HG03103 (cell line): Measurements from ENCODE around the gene PFN4.
"Not testable (repeated sequence)": the region's sequence is repeated elsewhere in the genome, so short reads cannot be mapped to it uniquely, and the experiment has no call there.

ENCODE experiments used
- ATAC-seq: cut with Tn5 transposase; IDR thresholded peaks from one replicate; pipeline ENCODE4 v1.9.1; 2021; ENCODE audit warnings: low read depth; ENCODE audit not compliant: unreplicated experiment

Gene PFN4

DNA sequence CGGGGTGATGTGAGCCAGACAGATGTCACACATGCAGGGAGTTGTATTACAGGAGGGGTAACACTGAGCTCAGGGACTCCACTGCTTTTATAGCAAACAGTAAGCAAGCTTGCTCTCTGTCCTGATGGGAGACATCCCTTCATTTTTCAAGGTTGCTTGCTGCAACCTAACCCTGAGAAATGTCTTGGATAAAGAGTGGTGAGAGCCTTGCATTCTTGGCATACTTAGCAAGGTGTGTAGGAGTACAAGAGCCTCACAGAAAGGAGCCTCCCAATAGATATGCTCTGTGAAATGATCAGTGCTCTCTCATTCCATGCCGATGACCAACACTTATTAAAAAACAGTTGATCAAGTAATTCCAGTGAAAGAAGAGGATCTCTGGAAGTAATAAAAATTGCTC lies 8.1 kb downstream of the PFN4 start:
- no peak for ATAC-seq

DNA sequence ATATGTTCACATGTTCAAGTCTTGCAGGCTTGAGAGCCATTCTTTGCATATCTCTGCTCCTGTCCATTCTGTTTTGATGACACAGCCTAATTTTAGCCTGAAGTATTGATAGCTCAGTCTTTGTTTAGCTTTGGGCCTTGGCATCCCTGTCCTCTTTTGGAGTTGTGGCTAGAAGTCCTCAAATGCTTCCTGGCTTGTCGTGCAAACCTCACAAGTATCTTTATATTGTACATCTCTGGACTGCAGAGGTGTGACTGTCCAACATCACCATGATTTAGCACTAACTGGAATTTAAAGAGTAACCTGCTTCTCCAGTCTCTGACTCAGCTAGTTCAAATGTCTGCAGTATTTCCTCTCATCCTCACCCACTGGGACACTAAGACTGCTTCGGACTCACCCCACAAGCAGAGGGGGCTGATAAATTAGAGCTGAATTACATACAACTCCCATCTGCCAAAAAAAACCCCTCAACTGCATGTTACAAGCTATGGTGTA lies 11.7 kb downstream of the PFN4 start:
- ATAC-seq = no peak

DNA sequence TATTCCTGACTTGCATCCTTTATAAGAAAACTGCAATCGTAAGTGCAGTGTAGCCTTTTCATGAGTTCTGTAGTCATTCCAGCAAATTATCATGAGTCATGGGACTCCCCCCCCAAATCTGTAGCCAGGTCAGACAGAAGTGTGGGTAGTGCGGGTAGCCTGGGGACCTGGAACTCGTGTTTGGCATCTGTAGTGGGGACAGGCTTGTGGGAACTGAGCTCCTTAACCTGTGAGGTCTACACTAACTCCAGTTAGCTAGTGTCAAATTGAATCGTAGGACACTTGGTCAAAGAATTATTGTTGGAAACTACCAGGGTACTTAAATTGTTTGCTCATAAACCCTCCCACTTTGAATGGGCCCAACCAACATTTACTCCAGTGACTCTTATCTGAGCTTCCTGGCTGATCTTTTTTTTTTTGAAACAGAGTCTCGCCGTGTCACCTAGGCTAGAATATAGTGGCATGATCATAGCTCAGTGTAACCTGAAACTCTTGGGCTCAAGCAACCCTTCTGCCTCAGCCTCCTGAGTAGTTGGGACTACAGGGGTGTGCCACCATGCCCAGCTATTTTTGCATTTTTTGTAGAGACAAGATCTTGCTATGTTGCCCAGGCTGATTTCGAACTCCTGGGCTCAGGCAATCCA lies 12.4 kb downstream of the PFN4 start:
- no peak for ATAC-seq

DNA sequence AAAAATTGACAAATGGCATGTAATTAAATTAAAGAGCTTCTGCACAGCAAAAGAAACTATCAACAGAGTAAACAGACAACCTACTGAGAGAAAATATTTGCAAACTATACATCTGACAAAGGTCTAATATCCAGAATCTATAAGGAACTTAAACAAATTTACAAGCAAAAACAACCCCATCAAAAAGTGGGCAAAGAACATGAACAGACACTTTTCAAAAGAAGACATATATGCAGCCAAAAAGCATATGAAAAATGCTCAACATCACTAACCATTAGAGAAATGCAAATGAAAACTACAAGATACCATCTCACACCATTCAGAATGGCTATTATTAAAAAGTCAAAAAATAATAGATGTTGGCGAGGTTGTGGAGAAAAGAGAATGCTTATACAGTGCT lies 13.7 kb downstream of the PFN4 start:
- ATAC-seq = not testable (repeated sequence)

DNA sequence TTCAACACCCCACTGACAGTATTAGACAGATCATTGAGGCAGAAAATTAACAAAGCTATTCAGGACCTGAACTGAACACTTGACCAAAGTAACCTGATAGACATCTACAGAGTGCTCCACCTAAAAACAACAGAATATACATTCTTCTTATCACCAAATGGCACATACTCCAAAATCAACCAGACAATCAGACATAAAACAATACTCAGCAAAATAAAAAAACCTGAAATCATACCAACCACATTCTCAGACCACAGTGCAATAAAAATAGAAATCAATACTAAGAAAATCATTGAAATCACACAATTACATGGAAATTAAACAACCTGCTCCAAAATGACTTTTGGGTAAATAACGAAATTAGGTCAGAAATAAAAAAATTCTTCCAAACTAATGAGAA lies 15.8 kb downstream of the PFN4 start:
- no peak for ATAC-seq

DNA sequence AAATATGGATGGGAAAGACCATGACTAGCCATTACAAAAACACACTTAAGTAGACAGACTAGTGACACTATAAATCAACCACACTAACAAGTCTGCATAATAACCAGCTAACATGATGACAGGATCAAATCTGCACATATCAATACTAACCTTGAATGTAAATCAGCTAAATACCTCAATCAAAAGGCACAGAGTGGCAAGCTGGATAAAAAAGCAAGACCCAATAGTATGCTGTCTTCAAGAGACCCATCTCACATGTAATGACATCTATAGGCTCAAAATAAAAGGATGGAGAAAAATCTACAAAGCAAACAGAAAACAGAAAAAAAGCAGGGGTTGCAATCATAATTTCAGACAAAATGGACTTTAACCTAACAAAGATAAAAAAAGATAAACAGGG lies 16.3 kb downstream of the PFN4 start:
- no peak for ATAC-seq

DNA sequence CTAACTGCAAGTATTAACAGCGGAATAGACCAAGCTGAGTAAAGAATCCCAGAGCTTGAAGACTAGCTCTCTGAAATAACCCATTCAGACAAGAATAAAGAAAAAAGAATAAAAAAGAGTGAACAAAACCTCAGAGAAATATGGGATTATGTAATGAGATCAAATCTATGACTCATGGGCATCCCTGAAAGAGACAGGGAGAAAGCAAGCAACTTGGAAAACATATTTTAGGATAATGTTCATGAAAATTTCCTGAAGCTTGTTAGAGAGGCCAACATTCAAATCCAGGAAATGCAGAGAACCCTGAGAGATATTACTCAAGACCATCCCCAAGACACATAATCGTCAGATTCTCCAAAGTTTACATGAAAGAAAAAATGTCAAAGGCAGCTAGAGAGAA lies 17.3 kb downstream of the PFN4 start:
- ATAC-seq = no peak

DNA sequence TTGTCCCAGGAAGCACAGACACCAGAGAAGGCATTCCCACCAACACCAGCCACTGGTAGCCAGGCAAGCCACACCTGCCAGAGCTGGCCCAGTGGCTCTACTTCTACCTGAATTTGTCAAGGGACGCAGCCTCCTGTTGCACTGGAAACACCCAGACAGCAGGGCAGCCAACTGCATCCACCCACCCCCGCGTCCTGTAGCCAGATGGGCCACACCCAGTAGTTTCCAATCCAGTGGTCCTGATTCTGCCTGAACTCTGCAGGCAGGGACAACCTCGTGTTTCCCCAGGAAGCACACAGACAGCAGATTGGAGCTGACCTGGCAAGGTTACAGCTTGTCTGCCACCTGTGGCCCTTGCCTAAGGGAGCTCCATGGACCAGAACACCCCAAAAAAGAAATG lies 18.2 kb downstream of the PFN4 start:
- ATAC-seq = no peak

DNA sequence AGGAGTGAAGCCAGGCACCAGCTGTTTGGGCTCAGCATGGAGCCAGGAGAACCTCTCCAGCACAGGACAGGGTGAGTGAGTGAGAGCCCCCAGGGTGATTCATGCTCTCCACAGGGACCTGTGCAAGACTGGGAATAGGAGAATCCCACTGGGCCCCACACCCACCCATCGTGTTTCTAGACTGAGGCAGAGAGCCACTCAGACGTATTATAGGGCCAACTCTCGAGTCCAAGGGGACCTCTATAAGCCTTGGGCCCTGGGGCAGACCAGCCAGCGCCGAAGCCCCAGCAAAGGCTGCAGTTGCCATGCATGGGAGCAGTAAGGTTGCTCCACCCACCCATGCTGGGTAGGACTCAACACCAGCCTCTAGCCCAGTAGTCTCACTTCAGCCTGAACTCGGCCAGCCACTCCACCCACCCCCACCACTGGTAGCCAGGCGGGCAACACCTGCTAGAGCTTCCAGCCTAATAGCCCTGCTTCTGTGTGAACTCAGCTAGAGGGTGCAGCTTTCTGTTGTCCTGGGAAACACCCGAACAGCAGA lies 19.0 kb downstream of the PFN4 start:
- no peak for ATAC-seq

DNA sequence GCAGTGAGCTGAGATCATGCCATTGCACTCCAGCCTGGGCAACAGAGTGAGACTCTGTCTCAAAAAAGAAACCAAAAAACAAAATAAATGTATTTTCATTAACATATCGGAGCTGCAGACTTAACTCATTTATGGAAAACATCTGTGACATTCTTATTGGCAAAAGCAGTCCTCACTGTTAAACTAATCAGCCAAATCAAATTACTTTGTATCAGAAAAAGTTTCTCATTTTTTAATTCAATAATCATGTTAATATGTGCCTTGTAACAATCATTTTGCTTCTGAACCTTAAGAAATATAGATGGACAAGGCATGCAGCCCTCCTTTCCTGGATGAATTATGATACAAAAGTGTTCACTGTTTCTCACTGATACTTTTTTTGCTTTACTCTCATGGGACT lies 20.5 kb downstream of the PFN4 start:
- no peak for ATAC-seq

DNA sequence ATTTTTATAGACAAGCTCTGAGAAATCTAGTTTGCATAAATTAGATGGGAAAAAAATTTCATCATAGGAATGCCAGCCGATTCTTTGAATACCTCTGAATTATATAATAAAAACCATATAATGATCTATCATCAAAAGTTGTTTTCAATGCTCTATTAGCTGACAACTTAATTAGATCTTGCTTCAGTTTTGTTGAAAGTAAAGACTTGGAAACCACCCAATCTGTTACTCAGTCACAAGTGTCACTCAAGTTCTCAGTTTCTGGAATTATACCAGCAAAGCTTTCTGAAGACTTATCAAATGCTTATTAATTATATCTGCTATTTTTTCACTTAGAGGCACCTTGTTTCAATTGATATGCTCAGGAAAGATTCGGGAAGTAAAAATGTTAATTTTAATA lies 21.1 kb downstream of the PFN4 start:
- ATAC-seq = no peak

DNA sequence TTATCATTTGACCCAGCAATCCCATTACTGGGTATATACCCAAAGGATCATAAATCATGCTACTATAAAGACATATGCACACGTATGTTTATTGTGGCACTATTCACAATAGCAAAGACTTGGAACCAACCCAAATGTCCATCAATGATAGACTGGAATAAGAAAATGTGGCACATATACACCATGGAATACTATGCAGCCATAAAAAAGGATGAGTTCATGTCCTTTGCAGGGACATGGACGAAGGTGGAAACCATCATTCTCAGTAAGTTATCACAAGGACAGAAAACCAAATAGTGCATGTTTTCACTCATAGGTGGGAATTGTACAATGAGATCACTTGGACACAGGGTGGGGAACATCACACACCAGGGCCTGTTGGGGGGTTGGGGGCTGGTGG lies 22.4 kb downstream of the PFN4 start:
- not testable (repeated sequence) for ATAC-seq

DNA sequence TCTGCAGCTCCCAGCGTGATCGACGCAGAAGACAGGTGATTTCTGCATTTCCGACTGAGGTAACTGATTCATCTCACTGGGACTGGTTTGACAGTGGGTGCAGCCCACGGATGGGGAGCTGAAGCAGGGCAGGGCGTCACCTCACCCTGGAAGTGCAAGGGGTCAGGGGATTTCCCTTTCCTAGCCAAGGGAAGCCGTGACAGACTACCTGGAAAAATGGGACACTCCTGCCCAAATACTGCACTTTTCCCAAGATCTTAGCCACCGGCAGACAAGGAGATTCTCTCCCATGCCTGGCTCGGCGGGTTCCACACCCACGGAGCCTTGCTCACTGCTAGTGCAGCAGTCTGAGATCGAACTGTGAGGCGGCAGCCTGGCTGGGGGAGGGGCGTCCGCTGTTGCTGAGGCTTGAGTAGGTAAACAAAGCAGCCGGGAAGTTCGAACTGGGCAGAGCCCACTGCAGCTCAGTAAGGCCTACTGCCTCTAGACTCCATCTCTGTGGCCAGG lies 27.9 kb downstream of the PFN4 start:
- not testable (repeated sequence) for ATAC-seq

DNA sequence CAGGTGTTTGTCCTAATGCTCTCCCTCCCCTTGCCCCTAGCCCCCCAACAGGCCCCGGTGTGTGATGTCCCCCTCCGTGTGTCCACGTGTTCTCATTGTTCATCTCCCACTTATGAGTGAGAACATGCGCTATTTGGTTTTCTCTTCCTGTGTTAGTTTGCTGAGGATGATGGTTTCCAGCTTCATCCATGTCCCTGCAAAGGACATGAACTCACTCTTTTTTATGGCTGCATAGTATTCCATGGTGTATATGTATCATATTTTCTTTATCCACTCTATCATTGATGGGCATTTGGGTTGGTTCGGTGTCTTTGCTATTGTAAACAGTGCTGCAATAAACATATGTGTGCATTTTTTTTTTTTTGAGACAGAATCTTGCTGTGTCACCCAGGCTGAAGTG lies 29.9 kb downstream of the PFN4 start:
- ATAC-seq = not testable (repeated sequence)

DNA sequence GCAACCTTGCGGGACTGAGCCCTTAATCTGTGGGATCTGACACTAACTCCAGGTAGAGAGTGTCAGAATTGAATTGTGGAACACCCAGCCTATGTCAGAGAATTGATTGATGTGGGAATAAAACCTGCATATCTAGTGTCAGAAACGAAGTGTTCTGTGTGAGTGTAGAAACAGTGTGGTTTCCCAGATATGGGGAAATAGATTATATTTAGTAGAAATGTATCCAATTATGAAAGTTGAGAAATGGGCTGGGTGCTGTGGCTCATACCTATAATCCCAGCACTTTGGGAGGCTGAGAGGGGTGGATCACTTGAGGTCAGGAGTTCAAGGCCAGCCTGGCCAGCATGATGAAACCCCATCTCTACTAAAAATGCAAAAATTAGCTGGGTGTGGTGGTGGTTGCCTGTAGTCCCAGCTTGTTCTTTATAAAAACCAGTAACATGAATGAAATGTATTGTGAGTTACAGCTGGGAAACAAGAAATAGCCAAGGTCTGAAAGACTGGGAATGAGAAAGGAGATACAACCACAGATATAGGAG lies 34.2 kb downstream of the PFN4 start:
- no peak for ATAC-seq

DNA sequence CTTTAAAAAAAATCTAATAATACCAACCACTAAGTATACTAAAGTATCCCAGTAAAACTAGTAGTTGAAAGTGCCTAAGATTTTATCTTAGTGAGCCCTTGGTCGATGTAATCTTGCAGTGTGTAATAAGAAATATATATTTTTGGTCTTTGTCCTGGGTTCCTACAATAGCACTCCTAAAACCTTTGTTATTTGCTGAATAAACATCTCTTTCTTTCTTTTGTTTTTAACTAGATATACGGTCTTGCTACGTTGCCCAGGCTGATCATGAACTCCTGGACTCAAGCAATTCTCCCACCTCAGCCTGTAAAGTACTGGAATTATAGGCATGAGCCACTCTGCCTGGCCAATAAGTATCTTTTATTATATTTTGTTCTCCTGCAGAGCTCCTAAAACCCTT lies 36.1 kb downstream of the PFN4 start:
- ATAC-seq = no peak

DNA sequence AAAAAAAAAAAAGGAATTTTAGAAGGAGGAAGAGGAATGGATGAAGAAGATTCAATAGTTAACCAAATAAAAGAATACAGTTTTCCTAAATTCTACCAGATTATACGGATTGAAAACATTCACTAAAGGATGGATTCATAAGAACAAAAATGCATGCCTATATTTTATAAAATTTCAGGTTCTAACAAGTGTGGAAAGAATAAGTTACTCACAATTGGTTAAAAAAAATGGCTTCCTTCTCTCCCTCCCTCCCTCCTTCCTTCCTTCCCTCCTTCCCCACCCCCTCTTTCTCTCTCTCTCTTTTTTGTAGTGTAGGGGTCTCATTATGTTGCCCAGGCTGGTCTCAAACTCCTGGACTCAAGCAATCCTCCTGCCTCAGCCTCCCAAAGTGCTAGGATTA lies 36.9 kb downstream of the PFN4 start:
- ATAC-seq = no peak

DNA sequence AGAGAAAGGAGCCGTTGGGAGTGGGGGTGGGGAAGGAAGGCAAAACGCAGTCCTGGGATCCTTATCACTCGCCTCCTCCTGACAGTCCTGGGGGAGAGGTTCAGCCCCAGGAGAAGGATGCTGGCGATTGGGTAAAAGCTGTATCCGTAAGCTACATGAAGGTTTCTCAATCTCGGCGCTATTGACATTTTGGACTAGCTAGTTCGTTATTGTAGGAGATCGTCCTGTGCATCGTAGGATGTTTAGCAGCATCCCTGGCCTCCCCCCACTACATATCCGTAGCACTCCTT lies 38.0 kb downstream of the PFN4 start:
- ATAC-seq = no peak

DNA sequence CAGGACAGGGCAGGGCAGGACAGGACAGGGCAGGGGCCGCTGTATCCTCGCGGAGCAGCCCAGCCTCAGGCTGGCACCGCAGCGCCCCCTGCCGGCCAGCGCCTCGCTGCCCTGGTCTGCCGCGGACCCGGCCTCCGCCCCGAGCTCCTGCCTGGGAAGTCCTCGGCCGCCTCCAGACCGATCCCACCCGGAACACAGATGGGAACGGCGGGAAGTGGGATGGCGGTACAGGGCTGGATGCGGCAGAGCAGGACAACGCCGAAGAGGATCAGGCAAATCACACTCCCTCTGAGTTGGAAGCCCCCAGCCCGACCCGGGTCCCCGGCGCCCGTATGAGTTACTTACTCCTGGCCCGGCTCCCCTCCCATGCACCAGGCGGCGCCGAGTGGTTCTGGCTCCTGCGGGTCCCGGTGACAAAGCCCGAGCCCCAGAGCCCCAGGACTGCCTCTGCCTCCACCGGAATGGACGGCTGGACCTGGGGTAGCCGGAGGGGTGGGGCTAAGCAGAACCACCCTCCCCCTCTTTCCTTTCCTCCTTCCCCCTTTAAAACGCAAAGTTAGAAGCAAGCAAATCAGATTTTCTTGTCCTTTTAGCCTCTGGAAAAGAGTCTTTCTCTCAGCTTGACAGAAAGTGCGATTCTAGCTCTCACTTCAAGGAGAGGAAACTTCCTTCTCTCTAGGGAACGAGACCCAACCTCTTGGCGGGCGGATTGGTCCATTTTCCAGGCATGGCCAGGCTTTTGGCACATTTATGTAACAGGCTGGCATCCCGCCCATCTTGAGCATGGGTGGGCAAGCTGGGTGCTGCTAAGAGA lies 38.5 kb downstream of the PFN4 start, which contains the start of gene TP53I3:
TP53I3 (minus strand) TSS at position 449 of the 814 bp plus-strand sequence. CDS start 508 bp downstream, outside the sequence.
- peak; percentile 70 for ATAC-seq

DNA sequence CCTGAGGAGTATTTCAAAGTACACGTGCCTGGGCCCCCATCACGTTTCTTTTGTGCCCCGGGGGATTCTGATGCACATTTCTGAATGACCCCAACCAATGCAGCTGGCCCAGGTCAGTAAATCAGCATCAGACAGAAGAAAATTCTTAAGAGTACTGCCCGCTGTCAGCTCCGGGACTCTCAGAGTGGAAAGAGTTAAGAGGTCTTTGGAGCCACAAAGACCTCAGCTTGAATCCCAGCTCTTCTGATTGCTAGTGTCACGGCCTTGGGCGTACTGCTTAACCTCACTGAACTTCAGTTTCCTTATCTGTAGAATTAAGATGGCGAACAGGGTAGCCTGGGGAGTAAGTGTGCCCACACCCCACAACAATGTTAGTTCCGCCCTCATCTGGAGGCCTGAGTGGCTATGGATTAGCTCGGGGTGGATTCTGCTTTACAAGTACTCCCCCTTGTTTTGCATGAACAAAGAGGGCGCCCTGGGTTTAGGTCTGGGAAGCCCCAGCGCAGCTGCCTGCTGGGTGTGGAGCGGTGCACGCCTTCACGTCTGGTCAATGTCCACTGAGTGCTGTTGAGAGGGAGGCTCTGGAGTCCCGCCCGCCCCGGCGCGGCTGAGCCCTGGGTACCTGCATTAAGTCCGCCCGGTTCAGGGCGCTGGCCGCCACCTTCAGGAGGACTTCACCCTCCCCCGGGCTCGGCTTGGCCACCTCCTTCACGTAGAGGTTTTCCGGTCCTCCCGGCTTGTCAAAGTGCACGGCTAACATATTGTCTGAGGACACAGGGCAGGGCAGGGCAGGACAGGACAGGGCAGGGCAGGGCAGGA lies 39.4 kb downstream of the PFN4 start:
- ATAC-seq = peak; percentile 72
